Activated CD4-positive, alpha-beta T cell treated with anti-CD3 and anti-CD28 coated beads, Interleukin-2, amount 50 U/mL, for 1 hour (primary cell): ENCODE data around the gene NPB.

Experiments used
- DNase-seq: peaks from one replicate; pipeline ENCODE4 v3.0.0-alpha.2; 2020

Gene NPB

DNA sequence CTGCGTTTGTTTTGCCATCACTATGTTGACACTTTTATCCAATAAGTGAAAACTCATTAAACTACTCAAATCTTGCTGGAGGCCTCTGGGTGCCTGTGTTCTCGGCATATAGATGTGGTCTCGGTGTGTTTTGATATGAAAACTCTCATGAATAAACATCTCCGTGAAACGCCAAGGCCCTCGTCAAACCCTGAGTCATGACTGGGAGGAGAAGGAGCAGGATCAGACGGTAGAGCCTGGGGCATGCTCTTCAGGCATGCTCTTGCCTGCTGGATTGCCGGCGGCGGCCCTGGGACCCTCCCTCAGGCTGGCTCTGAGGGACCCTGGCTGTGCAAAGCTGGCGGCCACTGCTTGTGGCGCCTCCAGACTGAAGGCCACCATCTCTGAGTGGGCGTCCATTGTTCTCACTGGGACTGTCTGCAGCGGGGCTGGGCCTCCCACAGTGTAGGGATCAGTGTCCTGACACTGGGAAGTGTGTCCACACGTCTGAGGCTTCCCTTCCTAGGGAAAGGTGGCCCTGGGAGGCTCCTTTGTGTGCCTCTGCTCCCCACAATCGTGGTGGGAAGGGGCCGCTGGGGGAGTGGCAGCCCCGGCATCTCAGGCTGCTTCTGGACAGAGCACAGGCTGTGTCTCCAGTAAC is 1.7 kb upstream of the NPB start:
- no peak for DNase-seq

DNA sequence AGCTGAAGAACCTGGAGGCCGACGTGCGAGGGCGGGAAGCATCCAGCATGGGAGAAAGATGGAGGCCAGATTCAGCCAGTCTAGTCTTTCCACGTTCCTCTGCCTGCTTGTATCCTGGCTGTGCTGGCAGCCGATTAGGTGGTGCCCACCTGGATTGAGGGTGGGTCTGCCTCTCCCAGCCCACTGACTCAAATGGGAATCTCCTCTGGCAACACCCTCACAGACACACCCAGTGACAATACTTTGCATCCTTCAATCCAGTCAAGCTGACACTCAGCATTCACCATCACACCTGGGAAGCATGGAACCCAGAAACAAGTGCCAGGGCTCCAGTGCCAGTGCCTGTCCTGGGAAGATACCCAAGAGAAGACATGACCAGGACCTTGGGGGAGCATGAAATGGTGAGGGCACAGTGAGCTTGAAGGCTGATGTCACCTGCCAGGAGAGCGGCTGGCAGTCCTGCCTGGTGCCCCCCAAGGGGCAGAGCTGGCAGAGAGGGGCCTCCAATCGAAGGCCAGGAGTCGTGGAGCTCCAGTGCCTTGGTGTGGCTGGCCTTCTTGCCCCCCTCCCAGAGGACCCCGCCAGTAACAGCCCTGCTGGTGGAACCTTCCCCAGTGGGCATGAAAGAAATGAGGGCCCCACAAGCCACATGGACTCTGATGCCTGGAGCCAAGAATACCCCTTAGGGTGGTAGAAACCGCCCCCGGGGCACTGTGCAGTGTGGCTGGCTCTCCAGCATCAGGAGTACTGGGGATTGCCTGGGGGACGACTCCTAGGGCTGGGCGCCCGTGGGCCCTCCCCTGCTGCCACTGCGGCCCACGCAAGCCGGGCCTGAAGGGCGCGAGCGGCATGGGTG is 643 bp upstream of the NPB start:
- DNase-seq = no peak

DNA sequence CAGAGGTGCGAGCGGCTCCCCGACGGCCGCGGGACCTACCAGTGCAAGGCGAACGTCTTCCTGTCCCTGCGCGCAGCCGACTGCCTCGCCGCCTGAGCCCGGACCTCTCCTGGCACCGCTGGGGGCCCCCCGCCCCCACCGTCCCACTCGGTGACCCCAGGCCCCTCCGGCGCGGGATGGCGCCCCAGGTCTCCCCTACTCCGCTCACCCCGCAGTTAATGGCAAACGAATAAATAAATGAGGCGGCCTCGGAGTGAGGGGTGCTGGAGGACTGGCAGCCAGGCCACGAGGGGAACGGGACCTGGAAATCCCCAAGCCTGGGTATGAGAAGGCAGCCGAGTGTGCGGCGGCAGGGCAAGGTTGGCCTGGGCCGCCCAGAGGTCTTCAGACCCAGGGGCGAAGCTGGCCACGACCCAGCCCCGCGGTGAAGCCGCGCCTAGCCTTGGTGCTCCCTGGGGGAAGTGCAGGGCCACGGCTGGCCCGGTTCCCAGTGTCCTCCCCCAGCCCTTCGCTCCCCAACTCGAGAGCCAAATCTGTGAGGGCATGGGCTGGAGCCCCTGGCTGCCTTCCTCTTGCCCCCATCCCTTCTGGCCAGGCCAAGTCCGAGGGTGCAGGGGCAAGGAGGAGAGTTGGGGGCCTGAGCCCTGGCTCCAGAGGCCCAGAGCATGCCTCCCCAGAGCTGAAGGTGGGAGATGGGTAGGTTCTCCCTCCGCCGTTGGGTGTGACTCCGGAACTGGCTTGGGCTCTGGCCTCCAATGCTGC is 796 bp downstream of the NPB start:
- no peak for DNase-seq

GRCh38 chr17:81903415-81903831 is 1.4 kb downstream of the NPB start:
- DNase-seq = no peak

GRCh38 chr17:81903896-81904599 is 2.0 kb downstream of the NPB start:
- DNase-seq = no peak

- DNase-seq = no peak
These were observed 2.8 kb downstream of the NPB start for GRCh38 chr17:81904600-81905423.

DNA sequence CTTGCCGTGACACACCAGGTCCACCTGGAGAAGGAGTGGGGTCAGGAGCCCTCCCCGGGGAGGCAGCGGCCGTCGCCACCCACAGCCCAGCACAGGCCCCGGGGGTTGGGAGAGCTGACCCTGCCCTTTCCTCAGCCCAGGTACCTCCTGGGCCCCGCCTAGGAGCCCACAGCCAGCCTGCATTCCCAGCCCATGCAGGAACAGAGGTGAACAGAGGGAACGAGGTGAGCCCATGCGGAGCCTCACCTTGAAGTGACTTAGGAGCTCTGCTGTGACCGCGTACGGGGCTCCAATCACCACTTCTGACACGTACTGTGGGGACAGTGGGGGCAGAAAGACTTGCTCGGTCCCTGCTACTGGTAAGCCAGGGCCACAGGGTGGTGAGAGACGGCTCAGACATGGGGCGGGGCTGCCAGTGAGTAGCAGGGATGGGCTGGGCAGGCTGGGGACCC is 3.4 kb downstream of the NPB start:
- DNase-seq = no peak

DNA sequence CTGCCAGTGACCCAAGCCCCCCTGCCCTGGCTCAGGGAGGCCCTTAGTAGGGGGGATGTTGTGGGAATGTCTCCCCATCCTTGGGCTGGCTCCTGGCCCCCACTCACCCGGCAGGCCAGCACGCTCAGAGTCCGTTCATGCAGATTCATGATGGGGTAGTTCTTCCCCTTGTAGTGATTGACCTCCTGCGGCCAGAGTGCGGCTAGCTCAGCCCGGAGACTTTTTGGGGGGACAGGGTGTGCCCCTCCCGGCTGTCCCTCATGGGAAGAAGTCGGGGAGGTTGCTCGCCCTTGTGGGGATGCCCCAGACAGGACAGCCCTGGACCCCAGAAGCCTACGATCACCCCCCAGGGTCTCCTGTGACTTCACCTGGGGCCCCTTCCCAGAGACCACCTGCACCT is 4.0 kb downstream of the NPB start:
- no peak for DNase-seq

DNA sequence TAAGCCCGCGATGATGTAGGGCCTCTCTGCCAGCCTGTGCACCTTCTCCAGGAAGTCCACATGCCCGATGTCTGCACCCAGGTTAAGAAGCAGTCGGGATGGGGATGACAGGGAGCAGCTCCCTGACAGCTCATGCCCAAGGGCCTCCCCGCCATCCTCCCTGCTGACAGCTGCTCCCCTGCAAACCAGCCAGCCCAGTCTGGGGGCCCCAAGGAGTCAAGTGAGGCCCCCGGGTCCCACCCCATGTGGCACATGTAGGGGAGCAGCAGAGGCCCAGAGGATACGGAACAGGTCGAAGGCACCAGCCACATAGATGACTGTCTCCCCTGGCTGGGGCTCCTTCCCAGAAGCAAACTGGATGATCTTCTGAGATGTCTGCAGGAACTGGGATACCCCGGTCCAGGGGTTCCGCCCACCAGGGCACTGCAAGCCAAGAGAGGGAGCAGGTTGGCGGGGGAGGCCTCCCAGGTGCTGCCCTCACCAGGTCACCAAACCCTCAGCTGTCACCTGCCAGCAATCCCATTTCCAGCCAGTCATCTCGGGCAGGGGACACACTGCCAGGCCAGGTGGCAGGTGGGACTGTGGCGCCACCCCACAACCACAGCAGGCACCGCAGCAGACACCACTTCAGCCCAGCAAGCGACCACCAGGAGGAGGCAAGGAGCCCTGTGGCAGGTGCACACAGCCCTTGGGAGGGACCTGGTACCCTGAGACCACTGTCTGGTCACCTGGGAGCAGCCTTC is 4.6 kb downstream of the NPB start:
- no peak for DNase-seq

DNA sequence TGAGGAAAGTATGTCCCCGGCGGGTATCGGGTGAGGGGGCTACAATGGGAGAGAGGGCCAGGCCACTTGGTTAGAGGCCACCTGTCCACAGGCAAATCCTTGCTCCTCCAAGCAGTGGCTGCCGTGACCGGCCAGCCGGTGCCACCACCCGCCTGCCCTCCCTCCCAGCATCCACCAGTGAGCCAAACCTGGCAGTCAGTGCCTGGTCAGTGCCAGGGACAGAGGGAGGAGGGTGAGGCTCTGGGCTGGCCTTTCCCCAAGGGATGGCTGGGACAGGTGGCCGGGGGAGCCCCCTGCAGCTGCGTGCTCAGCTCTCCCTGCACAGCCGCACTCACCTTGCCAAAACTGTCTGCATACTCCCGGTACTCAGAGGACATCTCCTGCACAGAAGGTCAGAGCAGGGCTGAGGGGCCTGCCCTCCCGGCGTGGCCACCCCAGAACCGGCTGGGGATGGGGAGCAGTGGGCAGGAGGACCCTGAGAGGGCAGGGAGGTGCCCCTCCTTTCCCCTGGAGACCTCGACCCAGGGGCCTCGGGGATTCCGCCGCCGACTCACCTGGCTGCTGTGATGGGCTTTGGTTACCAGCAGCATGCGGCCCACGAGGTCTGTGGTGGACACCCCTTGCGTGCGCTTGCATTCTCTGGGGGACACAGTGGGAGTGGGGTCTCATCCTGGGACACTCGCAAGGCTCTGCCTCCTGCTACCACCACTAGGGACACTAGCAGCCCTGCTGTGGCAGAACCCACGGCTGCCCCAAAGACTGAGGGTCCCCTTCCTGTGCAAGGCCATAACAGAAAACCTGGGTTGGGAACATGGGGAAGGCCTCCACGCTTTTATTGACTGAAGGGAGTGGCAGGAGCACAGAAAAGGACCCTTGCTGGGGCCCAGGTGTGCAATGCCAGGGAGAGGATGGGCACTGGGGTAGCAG is 5.4 kb downstream of the NPB start:
- DNase-seq = no peak

- no peak for DNase-seq
These were observed 6.8 kb downstream of the NPB start for GRCh38 chr17:81908793-81909192.

DNA sequence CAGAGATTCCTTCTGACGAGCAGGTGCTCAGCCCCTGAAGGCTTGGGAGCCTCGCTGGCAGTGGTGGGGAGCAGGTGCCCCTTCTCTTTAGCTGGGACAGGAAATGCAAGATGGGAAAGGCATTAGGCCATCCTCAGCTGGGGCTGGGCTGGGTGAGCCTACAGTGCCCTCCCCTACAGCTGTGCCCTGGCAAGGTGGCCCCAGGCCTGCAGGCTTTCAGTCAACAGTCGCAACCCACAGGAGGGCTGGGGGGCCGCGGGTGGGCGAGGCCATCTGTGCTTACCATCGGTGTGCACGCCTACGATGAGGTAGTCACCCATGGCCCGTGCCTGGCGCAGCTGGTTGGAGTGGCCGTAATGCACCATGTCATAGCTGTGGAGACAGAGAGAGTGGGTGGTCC is 7.2 kb downstream of the NPB start:
- DNase-seq = no peak

DNA sequence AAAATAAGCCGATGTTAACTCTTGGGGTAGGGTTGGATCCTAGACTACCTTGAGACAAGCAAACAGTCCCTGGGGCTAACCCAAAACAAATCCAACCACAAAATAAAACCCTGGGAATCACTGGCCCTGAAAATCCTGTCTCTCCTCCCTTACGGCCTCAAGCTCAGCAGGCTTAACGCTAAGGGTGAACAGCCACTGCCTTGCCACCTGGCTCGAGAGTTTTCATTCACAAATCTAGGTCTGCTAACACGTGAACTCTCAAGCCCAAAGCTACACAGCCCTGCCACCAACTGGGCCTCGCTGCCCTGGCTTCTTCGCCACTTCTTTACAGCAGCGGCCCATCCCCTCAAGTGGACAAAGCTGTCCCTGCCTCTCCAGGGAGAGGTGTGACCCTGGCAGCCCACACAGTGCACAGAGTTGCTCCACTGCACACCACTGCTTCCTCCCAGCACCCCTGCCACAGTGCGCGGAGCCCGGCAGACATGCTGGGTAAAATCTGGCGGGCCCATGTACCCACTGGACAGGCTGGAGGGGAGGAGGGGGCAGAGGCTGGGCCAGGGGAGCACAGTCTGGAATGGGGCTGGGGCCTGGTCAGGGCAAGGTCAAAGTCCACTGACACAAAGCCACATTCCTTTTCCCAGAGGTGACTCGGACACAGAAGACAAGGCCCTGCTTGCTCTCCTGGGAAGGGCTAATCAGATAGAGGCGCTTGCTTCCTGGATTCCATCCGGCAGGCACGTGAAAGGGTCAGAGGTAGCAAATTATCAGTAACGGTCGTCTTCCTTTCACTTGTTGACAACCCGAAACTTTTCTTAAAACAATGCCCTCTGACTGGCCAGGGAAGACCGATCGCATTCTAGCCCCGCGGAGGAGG is 8.2 kb downstream of the NPB start:
- DNase-seq = no peak

DNA sequence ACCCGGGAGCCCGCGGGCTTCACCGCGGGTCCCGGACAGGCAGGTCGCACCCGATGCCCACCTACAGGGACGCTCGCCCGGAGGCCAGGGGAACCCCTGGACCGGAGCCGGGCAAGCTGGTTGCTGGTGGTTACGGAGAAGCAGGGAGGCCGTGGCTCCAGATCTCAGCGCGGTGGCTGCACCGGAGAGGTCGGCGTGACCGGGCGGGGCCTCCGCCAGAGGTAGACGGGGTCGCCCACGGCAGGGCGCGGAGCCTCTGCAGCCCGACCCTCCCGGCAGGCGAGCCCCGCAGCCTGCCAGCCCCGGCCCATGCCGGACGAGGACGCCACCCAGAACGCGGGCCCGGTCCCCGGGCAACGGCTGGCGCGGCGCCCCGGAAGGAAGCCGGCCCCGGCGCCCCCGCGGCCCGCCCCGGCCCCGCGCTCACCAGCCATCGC is 8.8 kb downstream of the NPB start:
- DNase-seq = no peak

- DNase-seq = peak; percentile 93
These were observed 9.4 kb downstream of the NPB start, which contains the start of gene PCYT2 for GRCh38 chr17:81911277-81911961. Gene PCYT2 (minus strand): TSS chr17:81911399. CDS start chr17:81911355, 44 bp downstream.

- DNase-seq = no peak
These were observed 9.9 kb downstream of the NPB start for GRCh38 chr17:81911969-81912368.

- no peak for DNase-seq
These were observed 10.6 kb downstream of the NPB start for GRCh38 chr17:81912441-81913309.
